IPS-18c (cell line): ENCODE results near the gene PDHA1.
A peak's percentile ranks its signal among the peaks of the same experiment; 100 is the strongest.

Experiments
- H3K4me3 ChIP-seq: 2 replicates; pipeline ENCODE4 v1.7.0; 2013; ENCODE audit warnings: low read depth, mild to moderate bottlenecking, low read length, moderate library complexity; ENCODE audit not compliant: insufficient read depth
- H3K9me3 ChIP-seq: one replicate; pipeline ENCODE4 v1.6.1; 2013; ENCODE audit warnings: mild to moderate bottlenecking, low read length, moderate library complexity; ENCODE audit not compliant: control insufficient read depth, insufficient read depth

PDHA1 gene

DNA sequence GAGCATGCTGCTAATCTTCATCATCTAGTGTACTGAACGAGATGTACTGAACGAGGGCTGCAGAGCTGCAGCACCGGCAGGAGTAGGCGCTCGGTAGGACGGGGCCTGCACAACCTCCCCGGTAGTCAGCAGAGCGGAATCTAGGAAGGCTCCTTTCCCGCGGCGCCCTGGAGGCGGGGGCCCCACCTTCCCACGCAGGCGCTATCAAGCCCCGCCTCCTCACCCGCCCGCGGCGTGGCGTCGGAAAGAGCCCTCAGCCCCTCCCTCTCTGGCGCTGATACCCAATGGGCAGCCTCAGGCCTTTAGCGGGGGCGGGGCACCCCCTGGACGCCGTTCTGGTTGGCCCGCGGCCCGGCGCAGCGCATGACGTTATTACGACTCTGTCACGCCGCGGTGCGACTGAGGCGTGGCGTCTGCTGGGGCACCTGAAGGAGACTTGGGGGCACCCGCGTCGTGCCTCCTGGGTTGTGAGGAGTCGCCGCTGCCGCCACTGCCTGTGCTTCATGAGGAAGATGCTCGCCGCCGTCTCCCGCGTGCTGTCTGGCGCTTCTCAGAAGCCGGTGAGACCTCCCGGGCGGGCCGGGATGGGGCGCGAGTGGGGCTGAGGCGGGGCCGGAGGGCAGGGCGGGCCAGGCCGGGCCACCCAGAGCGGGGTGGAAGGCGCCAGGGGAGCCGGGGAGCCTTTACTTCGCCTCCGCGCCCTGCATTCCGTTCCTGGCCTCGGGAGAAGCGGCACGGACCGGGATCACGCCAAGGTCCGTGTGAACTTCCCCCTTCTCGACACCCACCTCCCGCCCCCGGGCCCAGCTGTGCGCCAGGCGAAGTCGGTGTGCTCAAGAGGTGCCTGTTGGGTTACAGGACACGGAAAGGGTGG, at the start of gene PDHA1:
TSS of gene PDHA1 (plus strand) at position 393 of the 874 bp plus-strand sequence. CDS start at position 504, 111 bp downstream.
- Histone ChIP-seq H3K9me3 (no peaks in the 10 kb centered on the region), H3K4me3 (peak within 1 kb of the TSS; percentile 67)

DNA sequence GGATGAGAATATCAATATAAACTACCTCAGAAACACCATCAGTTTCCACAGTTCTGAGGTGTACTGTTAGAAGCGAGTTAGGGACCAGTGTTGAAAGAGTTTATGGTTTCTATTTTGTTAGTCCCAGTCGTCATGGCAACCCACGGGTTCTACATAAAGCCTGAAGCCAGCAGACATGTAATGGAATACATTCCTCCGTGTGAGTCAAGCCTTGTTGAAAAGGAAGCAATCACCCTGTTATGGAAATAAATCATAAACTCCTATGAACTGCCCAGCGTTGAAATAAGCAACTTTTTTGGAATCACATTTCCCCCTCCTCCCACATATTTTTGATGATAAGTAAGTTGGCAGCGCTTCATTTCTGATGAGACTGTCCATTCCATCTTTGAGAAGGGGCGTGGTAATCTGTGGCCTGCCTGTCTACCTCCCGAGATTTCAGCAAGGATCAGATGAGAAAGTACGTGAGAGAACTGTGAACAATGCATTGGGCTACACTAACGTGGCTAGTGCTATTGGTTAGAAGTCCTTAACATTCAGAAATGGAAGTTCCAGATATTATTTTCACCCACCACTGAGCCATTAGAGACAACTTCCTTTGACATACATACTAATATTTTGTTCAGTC, 40.4 kb upstream of the PDHA1 start:
- Histone ChIP-seq H3K9me3 (peaks cover 9% of the 10 kb centered on the region), H3K4me3 (no peak overlapping the region)

DNA sequence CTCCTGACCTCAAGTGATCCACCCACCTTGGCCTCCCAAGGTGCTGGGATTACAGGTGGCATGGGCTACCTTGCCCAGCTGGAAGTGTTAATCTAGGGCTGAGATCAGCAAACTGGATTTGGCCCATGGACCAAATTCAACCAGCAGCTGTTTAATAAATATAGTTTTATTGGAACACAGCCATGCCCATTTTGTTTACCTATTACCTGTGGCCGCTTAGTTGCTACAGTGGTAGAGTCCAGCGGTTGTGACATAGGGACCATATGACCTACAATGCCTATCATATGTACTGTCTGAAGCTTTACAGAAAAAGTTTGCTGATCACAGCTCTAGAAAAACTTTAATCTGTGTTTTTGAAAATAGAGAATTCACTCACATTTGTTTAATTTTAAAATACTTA, 17.2 kb upstream of the PDHA1 start:
- Histone ChIP-seq H3K9me3 (peaks cover 4% of the 10 kb centered on the region), H3K4me3 (no peak overlapping the region)

DNA sequence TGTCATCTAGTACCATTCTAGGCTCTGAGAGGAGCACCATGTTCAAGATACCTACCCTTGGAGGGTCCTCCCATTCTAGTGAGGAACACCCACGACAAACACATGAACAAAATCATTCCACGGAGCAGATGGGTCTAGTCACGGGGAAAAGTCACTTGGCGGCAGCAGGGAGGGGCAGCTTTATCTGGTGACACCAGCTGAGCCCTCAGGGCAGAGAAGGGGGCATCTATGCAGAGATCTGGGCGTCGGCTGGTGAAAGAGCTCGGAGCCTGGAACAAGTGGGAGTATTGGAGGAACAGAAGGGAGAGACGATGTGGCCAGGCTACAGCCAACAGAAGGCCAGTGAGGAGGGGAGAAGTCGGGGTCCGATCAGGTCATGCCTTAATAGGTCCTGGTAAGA, 11.9 kb upstream of the PDHA1 start:
- Histone ChIP-seq H3K9me3 (peaks cover 13% of the 10 kb centered on the region), H3K4me3 (no peak overlapping the region)

DNA sequence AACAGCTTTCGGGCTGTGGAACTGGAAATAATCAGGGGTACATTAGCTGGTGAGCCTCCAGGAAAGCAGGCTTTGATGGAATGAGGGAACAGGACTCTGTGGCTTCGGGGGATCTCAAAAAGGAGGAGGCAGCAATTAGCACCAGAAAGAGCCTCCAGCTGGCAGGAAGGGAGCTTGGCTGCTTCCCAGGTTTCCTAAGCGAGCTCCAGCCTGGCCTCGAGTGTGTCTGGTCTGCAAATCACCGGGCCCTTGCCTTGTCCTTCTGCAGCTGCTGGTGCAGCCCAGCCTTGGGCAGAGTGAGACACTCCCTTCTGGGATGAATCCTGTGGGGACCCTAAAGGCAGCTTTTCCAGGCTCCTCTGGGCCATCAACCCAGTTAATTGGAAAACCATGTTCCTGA, 10.7 kb upstream of the PDHA1 start:
- H3K9me3 ChIP-seq, result peaks cover 13% of the 10 kb centered on the region
- H3K4me3 ChIP-seq, result no peak overlapping the region

DNA sequence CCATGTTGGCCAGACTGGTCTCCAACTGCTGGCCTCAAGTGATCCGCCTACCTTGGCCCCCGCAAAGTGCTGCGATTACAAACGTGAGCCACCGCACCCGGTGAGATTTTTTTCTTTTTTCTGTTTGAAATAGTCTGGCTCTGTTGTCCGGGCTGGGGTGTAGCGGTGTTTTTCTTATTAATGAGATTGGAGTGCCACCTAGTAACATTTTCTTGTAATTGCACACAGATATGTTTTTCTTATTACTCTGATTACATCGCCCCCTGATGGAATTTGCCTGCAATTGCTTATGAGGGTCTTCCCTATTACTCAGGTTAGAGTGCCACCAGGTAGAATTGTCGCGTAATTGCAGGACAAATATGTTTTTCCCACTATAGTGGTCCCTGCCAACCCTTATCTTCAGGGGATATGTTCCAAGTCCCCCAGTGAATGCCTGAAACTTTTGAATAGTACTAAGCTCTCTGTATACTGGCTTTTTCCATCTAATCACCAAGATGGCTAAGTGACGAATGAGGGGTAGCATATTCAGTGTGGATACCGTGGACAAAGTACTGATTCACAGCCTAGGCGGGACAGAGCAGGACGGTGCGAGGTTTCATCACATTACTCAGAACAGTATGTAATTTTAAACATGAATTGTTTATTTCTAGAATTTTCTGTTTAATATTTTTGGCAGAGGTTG, 8.6 kb upstream of the PDHA1 start:
- H3K9me3 ChIP-seq, result peaks cover 13% of the 10 kb centered on the region
- H3K4me3 ChIP-seq, result no peak overlapping the region

DNA sequence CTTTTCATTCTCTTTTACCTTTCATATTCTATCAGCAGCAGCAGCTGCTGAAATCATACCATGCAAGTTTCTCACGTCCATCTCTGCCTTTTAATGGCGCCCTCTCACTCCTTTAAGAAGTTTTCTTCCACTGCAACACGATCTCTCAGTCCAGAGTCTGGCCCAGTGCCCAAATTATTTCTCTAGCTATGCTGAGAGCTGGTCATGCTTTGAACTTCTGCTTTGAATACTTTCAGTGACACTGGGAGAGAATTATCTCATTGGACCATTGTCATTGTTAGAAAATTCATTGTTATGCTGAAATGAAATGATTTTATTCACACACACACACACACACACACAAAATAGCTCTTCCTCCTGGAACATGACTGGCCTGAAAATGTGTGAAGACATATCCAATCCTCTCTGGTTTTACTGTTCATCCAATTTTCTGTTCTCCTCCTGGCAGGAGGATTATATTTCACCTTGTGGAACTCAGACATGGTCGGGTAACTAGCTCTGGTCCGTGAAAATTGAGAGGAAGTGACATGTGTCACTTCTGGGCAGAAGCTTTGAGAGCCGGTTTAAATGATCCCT, 1.3 kb upstream of the PDHA1 start:
- Histone ChIP-seq H3K9me3 (no peaks in the 10 kb centered on the region), H3K4me3 (no peak overlapping the region)

DNA sequence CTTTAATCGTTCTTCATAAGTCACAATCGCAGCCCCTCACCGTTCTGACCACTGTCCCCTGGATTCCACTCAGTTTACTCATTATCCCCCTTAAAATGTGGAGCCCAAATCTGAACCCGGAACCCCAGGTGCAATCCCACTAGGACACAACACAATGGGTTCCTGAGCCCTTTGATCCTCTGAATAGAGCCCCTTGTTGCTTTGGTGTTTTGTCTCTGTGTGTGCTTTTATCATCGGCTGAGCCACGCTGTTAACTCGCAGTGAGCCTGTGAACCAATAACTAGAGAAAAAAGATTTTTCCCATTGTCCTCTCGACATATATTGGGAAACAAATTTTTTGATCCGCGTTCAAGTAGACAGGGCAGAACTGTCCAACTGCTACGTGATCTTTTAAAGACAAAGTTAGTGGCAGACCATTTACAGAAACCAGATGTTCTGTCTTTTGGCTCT, 617 bp upstream of the PDHA1 start:
- Histone ChIP-seq H3K4me3 (peak overlapping the region; percentile 54), H3K9me3 (no peaks in the 10 kb centered on the region)

DNA sequence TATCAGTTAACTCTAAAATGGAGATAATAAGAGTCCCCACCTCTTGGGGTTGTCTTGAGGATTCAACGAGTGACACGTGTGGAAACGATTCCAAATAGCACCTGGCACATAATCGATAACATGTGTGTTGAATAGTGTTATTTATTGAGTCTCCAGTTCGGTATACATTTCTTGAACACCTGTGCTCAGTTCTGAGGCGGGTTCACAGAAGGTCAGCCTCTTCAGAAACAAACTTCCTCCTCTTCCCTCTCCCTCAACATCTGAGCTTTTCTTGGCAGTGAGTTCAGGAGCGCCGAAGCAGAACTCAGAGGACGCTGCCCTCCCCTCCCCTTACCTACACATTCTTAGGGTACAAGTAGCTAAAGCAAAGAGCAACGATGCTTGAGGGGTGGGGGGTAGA, 934 bp downstream of the PDHA1 start:
- H3K9me3 ChIP-seq, result no peaks in the 10 kb centered on the region

DNA sequence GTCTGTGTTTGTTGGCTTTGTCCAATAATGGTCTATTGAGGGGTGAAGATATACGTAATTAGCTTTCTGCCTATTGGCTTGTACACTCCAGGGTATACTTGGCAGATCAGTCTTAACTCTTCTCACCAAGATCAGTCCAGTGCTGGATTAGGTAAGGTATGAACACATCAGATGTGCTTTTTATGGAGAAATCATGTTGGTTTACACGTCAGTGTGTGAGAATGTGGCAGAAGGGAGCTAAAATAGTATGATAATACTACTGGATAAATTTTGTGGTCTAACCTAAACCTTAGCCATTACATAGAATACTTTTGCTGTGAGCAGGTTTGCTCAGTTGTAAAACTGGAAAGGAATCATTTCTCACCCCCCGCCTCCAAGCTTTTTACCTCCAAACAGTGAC, 4.2 kb downstream of the PDHA1 start:
- Histone ChIP-seq H3K9me3 (no peaks in the 10 kb centered on the region), H3K4me3 (no peak overlapping the region)

More for the DNA sequence above, 934 bp downstream of the PDHA1 start:
- peak overlapping the region; percentile 67 for H3K4me3 ChIP-seq

DNA sequence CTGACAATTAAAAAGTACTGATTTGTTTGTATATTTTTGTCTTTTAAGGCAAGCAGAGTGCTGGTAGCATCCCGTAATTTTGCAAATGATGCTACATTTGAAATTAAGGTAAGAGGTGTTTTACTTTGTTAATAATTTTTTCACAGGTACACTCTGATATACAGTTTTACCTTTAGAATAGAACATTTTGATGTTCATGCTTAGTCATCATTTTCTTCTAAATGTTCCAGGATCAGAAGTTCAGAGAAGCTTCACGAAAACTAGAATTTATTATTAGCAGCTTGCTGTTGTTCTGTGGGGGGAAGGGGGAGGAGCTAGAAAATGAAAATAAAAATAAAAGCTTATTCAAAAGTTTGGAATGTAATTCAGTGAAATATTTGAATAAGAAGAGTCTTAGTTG, 5.5 kb downstream of the PDHA1 start:
- H3K4me3 ChIP-seq, result no peak overlapping the region; the same call in 1 of the 2 replicates
- H3K9me3 ChIP-seq, result no peaks in the 10 kb centered on the region

DNA sequence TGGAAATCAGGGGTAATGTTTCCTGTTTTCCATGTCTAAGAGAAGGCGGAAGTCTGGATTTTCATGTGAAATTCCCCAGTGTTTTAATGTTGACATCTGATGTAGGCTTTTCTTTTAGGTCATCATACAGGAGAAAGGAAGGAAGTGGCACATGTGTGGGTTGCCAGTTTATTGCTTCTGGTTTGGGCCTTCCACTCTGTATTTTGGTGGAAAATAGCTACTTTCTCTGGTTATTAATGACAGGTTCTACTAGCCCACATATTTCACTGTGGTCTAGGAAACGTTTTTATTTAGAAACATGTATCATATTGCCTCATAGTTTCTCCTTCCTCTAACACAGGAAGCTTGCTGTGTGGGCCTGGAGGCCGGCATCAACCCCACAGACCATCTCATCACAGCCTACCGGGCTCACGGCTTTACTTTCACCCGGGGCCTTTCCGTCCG, 7.2 kb downstream of the PDHA1 start:
- no peak overlapping the region for H3K4me3 ChIP-seq
- peaks cover 3% of the 10 kb centered on the region for H3K9me3 ChIP-seq

DNA sequence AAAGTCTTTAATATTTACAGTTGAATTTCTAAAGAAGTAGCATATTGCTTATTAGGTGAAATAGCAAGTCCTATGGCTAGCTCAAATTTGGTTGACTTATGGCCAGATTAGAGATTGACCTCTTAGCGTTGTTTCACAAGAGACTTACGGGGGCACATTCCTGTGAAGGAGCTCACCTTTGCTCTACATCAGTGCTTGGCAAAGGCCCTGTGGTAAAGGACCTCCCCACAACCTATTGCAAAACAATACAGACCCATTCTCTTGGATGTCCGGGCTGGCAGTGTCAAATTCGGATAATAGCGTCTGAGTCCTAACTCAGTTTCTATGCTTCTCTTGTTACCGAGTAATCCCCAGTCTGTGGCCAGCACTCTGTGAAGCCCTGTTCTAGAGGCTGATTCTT, 10.9 kb downstream of the PDHA1 start:
- peaks cover 5% of the 10 kb centered on the region for H3K9me3 ChIP-seq
- no peak overlapping the region for H3K4me3 ChIP-seq

DNA sequence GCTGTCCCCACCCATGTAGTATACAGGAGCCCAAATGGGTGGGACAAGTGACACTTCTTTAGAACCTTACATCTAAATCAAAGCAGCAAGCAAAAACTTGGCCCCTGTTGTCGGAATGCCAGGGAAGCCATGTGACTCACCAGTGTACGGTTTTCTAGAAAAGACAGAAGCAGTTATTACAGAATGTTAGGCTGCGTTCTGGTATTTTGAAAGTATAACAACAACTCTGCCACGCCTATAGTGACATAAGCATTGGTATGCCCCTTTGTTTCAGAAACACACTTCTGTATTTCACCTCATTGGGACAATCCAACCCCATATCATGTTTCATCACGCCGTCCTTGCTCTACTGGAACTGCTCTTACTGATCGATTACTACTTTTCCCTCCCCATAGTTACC, 14.8 kb downstream of the PDHA1 start:
- Histone ChIP-seq H3K4me3 (no peak overlapping the region), H3K9me3 (peaks cover 10% of the 10 kb centered on the region)

DNA sequence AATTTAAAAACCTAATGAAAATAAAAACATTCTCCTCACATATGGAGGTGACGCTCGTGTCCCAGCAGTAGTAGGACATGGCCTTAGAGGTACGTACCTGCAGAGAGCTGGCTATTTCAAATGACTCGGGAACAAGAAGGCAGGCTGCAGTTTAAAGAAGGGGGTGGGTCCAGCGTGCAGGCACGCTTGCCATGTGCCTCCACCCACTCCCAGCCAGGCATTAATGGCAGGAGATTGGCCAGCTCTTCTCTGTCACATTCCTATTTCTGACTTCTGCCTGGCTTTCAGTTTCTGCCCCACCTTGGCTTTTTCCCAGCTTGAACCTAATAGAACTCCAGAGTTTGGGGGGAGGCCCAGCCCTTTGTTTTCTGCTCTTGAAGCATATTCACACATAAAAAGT, 17.2 kb downstream of the PDHA1 start:
- Histone ChIP-seq H3K4me3 (no peak overlapping the region), H3K9me3 (peaks cover 14% of the 10 kb centered on the region)

DNA sequence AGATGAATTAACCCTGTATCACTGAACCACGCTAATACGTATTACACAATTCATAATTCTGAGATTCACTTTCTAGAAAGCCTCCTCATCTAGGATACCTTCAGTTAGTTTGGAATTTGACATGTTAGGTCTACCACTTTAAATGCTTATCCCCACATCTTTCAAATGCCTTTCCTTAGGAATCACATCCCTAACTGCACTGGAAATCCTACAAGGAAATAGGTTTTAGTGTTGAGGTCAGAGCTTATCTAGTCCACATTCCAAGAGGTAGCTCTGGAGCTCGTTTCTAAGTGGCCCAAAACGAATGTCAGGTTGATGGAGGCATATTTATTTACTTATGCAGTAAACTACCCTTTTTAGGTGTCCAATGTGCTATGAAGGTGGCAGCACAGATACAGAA, 18.0 kb downstream of the PDHA1 start:
- peaks cover 14% of the 10 kb centered on the region for H3K9me3 ChIP-seq

DNA sequence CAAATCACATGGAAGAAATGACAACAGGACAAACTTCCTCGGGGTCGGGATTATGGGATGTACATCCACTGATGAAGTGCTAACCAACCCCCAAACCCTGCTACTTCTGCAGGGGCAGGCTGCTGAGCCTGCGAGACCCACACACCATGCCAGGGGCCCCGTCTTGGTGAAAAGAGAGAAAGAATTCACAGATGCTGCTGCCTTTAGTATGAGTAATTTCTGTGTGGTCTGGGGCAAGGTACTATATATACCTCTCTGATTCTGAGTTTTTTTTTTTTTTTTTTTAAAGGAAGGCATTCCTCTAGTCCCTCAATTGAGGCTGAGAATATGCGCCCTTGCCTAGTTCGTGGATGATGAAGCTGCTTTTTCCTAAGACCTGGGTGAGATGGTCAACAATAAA, 24.8 kb downstream of the PDHA1 start:
- no peak overlapping the region for H3K4me3 ChIP-seq
- peaks cover 14% of the 10 kb centered on the region for H3K9me3 ChIP-seq

More for the DNA sequence above, 18.0 kb downstream of the PDHA1 start:
- no peak overlapping the region for H3K4me3 ChIP-seq
